Lung microvascular endothelial cell (primary cell): Measurements from ENCODE around the gene CMTM1. TPM values are rescaled to one million over a fixed set of nuclear protein-coding genes. Genes with fewer than 3 reads are reported as not detected.
A peak's percentile ranks its signal among the peaks of the same experiment; 100 is the strongest.

Experiments used
- DNase-seq, 2 donors: peaks; one replicate each; pipeline versions ENCODE4 v3.0.0 to v3.0.0-alpha.2; 2010; ENCODE audit warnings: low read depth in 2 of 2
- total RNA-seq: library from RNA; depleted of rRNA; stranded (reverse); fragments of >200 nt; gene quantifications from 2 replicates; pipeline ENCODE4 v1.2.1, GENCODE V29; 2014

The CMTM1 gene
- total RNA-seq, 1 donor from 2014 or later: 1.8 TPM

- no peak for DNase-seq
Observed at GRCh38 chr16:66538910-66539309, 27.3 kb upstream of the CMTM1 start.

- DNase-seq: peak in 1 of 2 donors; percentile 29
Observed at GRCh38 chr16:66539623-66540469, 26.4 kb upstream of the CMTM1 start.

GRCh38 chr16:66541388-66542355, 24.6 kb upstream of the CMTM1 start:
- DNase-seq: no peak

- DNase-seq: no peak
Observed at GRCh38 chr16:66542396-66542795, 23.8 kb upstream of the CMTM1 start.

GRCh38 chr16:66543541-66543940, 22.7 kb upstream of the CMTM1 start:
- DNase-seq: no peak

GRCh38 chr16:66544016-66544757, 22.1 kb upstream of the CMTM1 start:
- DNase-seq: no peak

- no peak for DNase-seq
Observed at GRCh38 chr16:66547101-66547989, 18.9 kb upstream of the CMTM1 start.

GRCh38 chr16:66548068-66548467, 18.2 kb upstream of the CMTM1 start:
- DNase-seq: no peak

- DNase-seq: no peak
Observed at GRCh38 chr16:66548868-66549267, 17.4 kb upstream of the CMTM1 start.

GRCh38 chr16:66549284-66550131, 16.7 kb upstream of the CMTM1 start, which contains the start of gene TK2:
TK2 (minus strand) TSS chr16:66550122; CDS start chr16:66550061, 61 bp downstream.
- peak; percentile 61 to 85 for DNase-seq

GRCh38 chr16:66551348-66551759, 14.9 kb upstream of the CMTM1 start:
- DNase-seq: peak; percentile 29 to 40

- DNase-seq: peak in 1 of 2 donors; percentile 10
Observed at GRCh38 chr16:66551788-66552285, 14.4 kb upstream of the CMTM1 start.

GRCh38 chr16:66552286-66553177, 13.7 kb upstream of the CMTM1 start, which contains the start of gene CKLF:
CKLF (plus strand) TSS chr16:66552576; CDS start chr16:66552716, 140 bp downstream.
- peak; percentile 92 to 93 for DNase-seq

- peak in 1 of 2 donors; percentile 39 for DNase-seq
Observed at GRCh38 chr16:66553223-66553622, 13.0 kb upstream of the CMTM1 start.

GRCh38 chr16:66554021-66554420, 12.2 kb upstream of the CMTM1 start:
- no peak for DNase-seq

GRCh38 chr16:66554495-66554894, 11.7 kb upstream of the CMTM1 start:
- no peak for DNase-seq

GRCh38 chr16:66560107-66560506, 6.1 kb upstream of the CMTM1 start:
- no peak for DNase-seq
